WERI-Rb-1 (cell line): Measurements from ENCODE around the gene GAREM1.

Source experiments
- DNase-seq: peaks from one replicate; pipeline ENCODE4 v3.0.0-alpha.2; 2020
- H3K27ac ChIP-seq: fragments of 250-450 bp; sonication (Bioruptor Pico); 2 replicates; pipeline ENCODE4 v1.5.1; 2020; ENCODE audit warnings: mild to moderate bottlenecking, moderate library complexity
- H3K27me3 ChIP-seq: fragments of 250-450 bp; sonication (Bioruptor Pico); 2 replicates; pipeline ENCODE4 v1.5.1; 2021; ENCODE audit warnings: mild to moderate bottlenecking, low read depth, moderate library complexity; ENCODE audit not compliant: insufficient read depth, severe bottlenecking
- H3K36me3 ChIP-seq: fragments of 250-450 bp; sonication (Bioruptor Pico); 2 replicates; pipeline ENCODE4 v1.5.1; 2020; ENCODE audit warnings: mild to moderate bottlenecking, moderate library complexity
- H3K4me3 ChIP-seq: 2 replicates; pipeline ENCODE4 v1.5.1; 2011; ENCODE audit warnings: low read depth, mild to moderate bottlenecking, control low read depth, low read length
- H3K9me3 ChIP-seq: fragments of 250-450 bp; sonication (Bioruptor Pico); 2 replicates; pipeline ENCODE4 v1.5.1; 2021; ENCODE audit warnings: mild to moderate bottlenecking, moderate library complexity; ENCODE audit not compliant: severe bottlenecking
- TF ChIP-seq, protein P1 (sequence below): IDR thresholded peaks from 2 replicates; pipeline ENCODE4 v1.5.1; 2011; ENCODE audit warnings: low read depth, mild to moderate bottlenecking, control low read depth, inconsistent platforms, low read length

Gene GAREM1

DNA sequence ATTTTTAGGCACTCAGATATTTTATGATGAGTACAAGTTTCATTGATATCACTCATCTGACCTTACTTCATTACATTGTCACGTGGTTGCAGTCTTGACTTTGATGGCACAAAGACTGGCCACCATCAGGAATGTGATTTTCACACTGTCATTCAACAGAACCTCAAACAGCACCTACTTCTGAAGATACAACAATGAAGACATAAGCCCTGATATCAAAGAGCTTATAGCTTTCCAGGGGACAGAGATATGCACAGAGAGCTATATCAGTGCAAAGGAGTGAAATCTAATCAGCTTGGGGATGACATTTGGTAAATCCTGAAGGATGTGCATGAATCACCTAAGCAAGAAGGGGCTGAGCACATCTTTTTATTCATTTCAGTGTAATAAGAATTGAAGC is 208.6 kb downstream of the GAREM1 start:
- TF ChIP-seq, protein P1, sequence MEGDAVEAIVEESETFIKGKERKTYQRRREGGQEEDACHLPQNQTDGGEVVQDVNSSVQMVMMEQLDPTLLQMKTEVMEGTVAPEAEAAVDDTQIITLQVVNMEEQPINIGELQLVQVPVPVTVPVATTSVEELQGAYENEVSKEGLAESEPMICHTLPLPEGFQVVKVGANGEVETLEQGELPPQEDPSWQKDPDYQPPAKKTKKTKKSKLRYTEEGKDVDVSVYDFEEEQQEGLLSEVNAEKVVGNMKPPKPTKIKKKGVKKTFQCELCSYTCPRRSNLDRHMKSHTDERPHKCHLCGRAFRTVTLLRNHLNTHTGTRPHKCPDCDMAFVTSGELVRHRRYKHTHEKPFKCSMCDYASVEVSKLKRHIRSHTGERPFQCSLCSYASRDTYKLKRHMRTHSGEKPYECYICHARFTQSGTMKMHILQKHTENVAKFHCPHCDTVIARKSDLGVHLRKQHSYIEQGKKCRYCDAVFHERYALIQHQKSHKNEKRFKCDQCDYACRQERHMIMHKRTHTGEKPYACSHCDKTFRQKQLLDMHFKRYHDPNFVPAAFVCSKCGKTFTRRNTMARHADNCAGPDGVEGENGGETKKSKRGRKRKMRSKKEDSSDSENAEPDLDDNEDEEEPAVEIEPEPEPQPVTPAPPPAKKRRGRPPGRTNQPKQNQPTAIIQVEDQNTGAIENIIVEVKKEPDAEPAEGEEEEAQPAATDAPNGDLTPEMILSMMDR = no peak

DNA sequence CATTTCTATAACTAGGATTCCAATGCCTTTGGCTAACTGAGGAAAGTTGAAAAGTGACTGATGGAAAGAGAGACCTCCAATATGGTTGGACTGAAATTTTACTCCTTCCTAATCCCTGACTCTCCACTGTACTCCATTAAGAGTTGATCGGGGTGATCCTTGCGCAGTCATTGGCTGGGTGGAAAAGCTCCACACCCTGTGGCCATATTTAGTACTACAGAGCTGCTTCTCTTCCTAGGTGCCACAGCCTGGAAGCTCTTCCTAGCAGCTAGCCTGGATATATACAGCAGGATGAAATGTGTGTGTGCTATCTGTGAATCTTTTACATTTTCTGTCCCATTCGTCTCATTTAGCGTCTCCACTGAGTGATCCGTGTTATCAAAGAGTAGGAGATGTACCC is 209.7 kb downstream of the GAREM1 start:
- H3K4me3 ChIP-seq = no peak overlapping the region
- peaks cover 47% of the 10 kb centered on the region for H3K27me3 ChIP-seq
- H3K36me3 ChIP-seq = no peaks in the 10 kb centered on the region
- TF ChIP-seq, protein P1 = no peak
- DNase-seq = no peak
- peaks cover 2% of the 10 kb centered on the region for H3K9me3 ChIP-seq
- no peak overlapping the region for H3K27ac ChIP-seq

More for the DNA sequence above, 208.6 kb downstream of the GAREM1 start:
- no peaks in the 10 kb centered on the region for H3K36me3 ChIP-seq
- H3K4me3 ChIP-seq = no peak overlapping the region
- H3K27ac ChIP-seq = no peak overlapping the region
- no peak for DNase-seq
- H3K9me3 ChIP-seq = peaks cover 2% of the 10 kb centered on the region
- peaks cover 43% of the 10 kb centered on the region for H3K27me3 ChIP-seq

DNA sequence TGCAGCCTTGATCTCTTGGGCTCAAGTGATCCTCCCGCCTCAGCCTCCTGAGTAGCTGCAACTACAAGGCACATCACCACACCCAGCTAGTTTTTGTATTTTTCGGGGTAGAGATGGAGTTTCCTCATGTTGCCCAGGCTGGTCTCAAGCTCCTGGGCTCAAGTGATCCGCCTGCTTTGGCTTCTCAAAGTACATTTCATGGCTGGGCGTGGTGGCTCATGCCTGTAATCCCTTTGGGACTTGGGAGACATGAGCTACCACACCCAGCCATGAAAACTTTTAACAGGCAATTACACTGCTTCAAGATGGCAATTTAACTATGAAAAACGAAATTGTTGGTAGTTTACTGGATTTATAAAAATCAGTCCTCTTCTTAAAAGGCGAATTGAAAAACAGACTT is 211.1 kb downstream of the GAREM1 start:
- Histone ChIP-seq H3K4me3 (no peak overlapping the region), H3K27me3 (peaks cover 52% of the 10 kb centered on the region), H3K36me3 (no peaks in the 10 kb centered on the region), H3K9me3 (peaks cover 2% of the 10 kb centered on the region), H3K27ac (no peak overlapping the region)
- TF ChIP-seq, protein P1 = no peak
- DNase-seq = no peak

DNA sequence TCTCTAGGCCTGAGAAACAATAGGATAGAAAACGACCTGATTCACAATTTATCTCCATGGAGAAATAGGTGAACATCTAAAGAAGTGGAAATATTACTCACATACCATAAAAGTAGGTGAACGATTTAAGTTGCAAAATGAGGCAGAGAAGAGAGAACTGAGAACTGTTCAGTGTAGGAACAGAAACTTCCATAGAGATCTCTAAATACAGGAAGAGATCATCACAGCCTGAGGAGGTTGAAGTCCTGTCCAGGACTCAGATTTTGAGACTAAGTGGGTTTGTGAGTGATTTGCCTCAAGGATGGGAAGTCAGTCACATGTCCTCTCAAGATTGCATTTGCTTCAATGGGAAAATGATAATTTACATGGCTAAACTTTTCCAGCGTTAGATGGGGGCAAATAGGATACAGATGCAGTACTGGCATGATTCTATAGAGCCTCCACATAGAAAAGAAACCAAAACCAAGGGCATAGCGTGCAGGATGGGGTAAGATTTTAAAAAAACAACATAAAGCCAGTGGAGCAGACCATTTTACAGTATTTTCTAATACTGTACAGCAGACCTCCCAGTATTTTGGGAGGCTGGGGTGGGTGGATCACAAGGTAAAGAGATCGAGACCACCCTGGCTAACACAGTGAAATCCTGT is 212.0 kb downstream of the GAREM1 start:
- TF ChIP-seq, protein P1 = no peak
- no peak for DNase-seq
- H3K9me3 ChIP-seq = peaks cover 2% of the 10 kb centered on the region
- H3K27ac ChIP-seq = no peak overlapping the region
- H3K27me3 ChIP-seq = peaks cover 50% of the 10 kb centered on the region
- no peaks in the 10 kb centered on the region for H3K36me3 ChIP-seq
- no peak overlapping the region for H3K4me3 ChIP-seq

DNA sequence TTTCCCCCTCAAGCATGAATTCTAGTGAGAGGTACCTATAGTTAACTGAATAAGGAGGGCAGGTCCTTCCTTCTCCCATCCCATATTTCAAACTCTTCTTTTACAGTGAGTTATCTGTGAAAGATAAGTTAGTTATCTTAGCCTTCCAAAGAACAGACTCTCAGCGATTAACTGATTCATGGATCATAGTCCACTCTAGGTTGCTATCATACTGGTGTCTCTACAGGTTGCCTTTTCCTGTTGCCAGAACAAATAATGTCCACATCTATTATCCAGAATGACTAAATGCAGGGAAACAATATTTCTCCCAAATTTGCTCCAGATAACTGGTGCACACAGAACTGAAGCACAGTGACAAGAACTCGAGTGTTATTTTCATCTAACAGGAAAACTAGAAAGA is 212.5 kb downstream of the GAREM1 start:
- no peak for DNase-seq
- Histone ChIP-seq H3K36me3 (no peaks in the 10 kb centered on the region), H3K27me3 (peaks cover 55% of the 10 kb centered on the region), H3K9me3 (peaks cover 2% of the 10 kb centered on the region), H3K27ac (no peak overlapping the region), H3K4me3 (no peak overlapping the region)
- TF ChIP-seq, protein P1 = no peak
